Tibial nerve (tissue), 3 donors: ENCODE measurements around the gene ANAPC5.

ENCODE experiments used
- EP300 ChIP-seq, 2 donors: sonication (generic); formaldehyde crosslinking; IDR thresholded peaks; one replicate each; pipeline ENCODE4 v1.6.1; 2017; ENCODE audit warnings: antibody characterized with exemption in 2 of 2, mild to moderate bottlenecking in 1 of 2
- POLR2A ChIP-seq, 2 donors: fragments of 450-650 bp; IDR thresholded peaks; one replicate each; pipeline ENCODE4 v1.6.1; 2017; ENCODE audit warnings: antibody characterized with exemption in 2 of 2, mild to moderate bottlenecking in 2 of 2, moderate library complexity in 2 of 2

DNA sequence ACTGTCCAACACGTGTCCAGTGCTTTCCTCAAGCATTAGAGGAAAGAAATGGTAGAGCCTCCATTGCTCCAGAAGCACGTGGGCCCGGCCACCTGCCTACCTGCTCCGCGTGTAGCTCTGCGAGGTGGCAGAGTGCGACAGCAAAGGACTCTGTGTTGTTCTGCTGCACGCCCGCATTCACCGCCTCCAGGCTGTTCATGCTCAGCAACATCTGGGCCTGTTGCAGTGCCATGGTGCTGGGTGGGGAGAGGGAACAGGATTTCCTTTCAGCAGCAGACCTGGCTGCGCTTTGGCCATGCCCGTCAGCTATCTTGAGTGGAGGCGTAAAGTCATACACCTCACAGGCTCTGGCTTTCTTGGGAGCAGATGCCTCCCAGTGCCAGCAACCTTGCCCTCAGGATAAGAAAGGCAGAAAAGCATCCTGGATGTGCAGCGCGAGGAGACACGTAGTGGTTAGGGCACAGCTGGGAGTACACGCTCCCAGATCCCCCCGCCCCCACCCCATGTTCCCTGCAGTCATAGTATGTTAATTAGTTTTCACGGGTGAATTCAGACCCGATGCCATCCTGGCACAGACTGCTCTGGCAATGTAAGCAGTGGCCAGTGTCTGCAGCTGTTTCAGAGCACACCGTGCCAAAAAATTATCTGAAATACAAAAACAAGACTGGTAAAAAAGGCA is 25.1 kb downstream of the ANAPC5 start:
- TF ChIP-seq EP300 (IDR thresholded peaks at IDR 0.05) (no peak), POLR2A (IDR thresholded peaks at IDR 0.05) (no peak)
